Endothelial cell of umbilical vein (primary cell): Measurements from ENCODE around the gene TMEM217.

ENCODE experiments used
- CTCF ChIP-seq, 2 donors: IDR thresholded peaks; 1 replicate in 1 of 2; 2 replicates in 1 of 2; pipeline ENCODE4 v1.5.1; 2011; ENCODE audit warnings: low read length in 2 of 2, mild to moderate bottlenecking in 2 of 2, moderate library complexity in 2 of 2, control low read depth in 1 of 2, inconsistent platforms in 1 of 2, low read depth in 1 of 2; ENCODE audit not compliant: insufficient read depth in 1 of 2; ENCODE audit errors: extremely low read depth in 1 of 2
- GATA2 ChIP-seq: IDR thresholded peaks from 2 replicates; pipeline ENCODE4 v1.7.0; 2011; ENCODE audit warnings: low read depth, mild to moderate bottlenecking, moderate library complexity, mixed read lengths, low read length; ENCODE audit not compliant: insufficient read length, insufficient read depth
- MYC ChIP-seq: IDR thresholded peaks from one replicate; pipeline ENCODE4 v1.6.1; 2011; ENCODE audit warnings: mild to moderate bottlenecking, low read depth, low read length
- POLR2A ChIP-seq: IDR thresholded peaks from 2 replicates; pipeline ENCODE4 v1.6.1; 2012; ENCODE audit warnings: low read depth, mild to moderate bottlenecking, control low read depth, low read length

- TF ChIP-seq POLR2A (no peak), CTCF (IDR thresholded peaks at IDR 0.05; ENCODE audit: extremely low read depth in 1 of 2, insufficient read depth in 1 of 2, low read depth in 1 of 2, low read length in 2 of 2) (no peak), GATA2 (no peak), MYC (no peak)
Measured at GRCh38 chr6:37257320-37257633, 667 bp downstream of the TMEM217 start.
